ENCODE measurements around the gene ITGA11.
"Not testable (repeated sequence)": the region's sequence is repeated elsewhere in the genome, so short reads cannot be mapped to it uniquely, and the experiment has no call there.

Gene ITGA11

GRCh38 chr15:68401496-68402431 is 30.2 kb downstream of the ITGA11 start:
- ATAC-seq, result no peak
- no peak for TF ChIP-seq CREB5 (CRISPR knock-in tag; IDR thresholded peaks at IDR 0.05; ENCODE audit: low read depth)

DNA sequence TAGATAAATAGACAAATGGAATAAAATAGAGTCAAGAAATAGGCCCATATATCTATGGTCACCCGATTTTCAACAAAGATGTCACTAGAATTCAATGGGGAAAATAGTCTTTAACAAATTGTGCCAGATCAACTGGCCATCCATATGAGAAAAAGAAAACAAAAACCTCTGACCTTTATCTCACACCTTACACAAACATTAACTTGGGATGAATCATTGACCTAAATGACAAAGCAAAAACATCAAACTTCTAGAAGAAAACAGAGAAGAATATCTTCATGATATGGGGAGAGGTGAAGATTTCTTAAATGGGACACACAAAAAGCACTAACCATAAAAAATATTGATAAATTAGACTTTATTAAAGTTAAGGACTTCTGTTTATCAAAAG is 31.9 kb downstream of the ITGA11 start:
- TF ChIP-seq, protein P1, sequence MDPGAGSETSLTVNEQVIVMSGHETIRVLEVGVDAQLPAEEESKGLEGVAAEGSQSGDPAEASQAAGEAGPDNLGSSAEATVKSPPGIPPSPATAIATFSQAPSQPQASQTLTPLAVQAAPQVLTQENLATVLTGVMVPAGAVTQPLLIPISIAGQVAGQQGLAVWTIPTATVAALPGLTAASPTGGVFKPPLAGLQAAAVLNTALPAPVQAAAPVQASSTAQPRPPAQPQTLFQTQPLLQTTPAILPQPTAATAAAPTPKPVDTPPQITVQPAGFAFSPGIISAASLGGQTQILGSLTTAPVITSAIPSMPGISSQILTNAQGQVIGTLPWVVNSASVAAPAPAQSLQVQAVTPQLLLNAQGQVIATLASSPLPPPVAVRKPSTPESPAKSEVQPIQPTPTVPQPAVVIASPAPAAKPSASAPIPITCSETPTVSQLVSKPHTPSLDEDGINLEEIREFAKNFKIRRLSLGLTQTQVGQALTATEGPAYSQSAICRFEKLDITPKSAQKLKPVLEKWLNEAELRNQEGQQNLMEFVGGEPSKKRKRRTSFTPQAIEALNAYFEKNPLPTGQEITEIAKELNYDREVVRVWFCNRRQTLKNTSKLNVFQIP (CRISPR knock-in tag; IDR thresholded peaks at IDR 0.05; ENCODE audit: borderline replicate concordance, low read depth), result no peak
- no peak for TF ChIP-seq RARB (CRISPR knock-in tag; IDR thresholded peaks at IDR 0.05)
- TF ChIP-seq OSR1 (CRISPR knock-in tag; IDR thresholded peaks at IDR 0.05), result no peak
- TF ChIP-seq ZFP30 (CRISPR knock-in tag; IDR thresholded peaks at IDR 0.05), result no peak
- no peak for TF ChIP-seq TOX (CRISPR knock-in tag; IDR thresholded peaks at IDR 0.05; ENCODE audit: borderline replicate concordance)
- no peak for TF ChIP-seq ZNF70 (CRISPR knock-in tag; IDR thresholded peaks at IDR 0.05)
- TF ChIP-seq TSHZ2 (CRISPR knock-in tag; IDR thresholded peaks at IDR 0.05), result no peak
- TF ChIP-seq, protein P2, sequence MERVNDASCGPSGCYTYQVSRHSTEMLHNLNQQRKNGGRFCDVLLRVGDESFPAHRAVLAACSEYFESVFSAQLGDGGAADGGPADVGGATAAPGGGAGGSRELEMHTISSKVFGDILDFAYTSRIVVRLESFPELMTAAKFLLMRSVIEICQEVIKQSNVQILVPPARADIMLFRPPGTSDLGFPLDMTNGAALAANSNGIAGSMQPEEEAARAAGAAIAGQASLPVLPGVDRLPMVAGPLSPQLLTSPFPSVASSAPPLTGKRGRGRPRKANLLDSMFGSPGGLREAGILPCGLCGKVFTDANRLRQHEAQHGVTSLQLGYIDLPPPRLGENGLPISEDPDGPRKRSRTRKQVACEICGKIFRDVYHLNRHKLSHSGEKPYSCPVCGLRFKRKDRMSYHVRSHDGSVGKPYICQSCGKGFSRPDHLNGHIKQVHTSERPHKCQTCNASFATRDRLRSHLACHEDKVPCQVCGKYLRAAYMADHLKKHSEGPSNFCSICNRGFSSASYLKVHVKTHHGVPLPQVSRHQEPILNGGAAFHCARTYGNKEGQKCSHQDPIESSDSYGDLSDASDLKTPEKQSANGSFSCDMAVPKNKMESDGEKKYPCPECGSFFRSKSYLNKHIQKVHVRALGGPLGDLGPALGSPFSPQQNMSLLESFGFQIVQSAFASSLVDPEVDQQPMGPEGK (CRISPR knock-in tag; IDR thresholded peaks at IDR 0.05; ENCODE audit: borderline replicate concordance), result no peak
- TF ChIP-seq SNAI2 (CRISPR knock-in tag; IDR thresholded peaks at IDR 0.05), result no peak
- no peak for TF ChIP-seq PPARA (CRISPR knock-in tag; IDR thresholded peaks at IDR 0.05; ENCODE audit: borderline replicate concordance)
- no peak for TF ChIP-seq ZC3H10 (CRISPR knock-in tag; IDR thresholded peaks at IDR 0.05)
- TF ChIP-seq, protein P3, sequence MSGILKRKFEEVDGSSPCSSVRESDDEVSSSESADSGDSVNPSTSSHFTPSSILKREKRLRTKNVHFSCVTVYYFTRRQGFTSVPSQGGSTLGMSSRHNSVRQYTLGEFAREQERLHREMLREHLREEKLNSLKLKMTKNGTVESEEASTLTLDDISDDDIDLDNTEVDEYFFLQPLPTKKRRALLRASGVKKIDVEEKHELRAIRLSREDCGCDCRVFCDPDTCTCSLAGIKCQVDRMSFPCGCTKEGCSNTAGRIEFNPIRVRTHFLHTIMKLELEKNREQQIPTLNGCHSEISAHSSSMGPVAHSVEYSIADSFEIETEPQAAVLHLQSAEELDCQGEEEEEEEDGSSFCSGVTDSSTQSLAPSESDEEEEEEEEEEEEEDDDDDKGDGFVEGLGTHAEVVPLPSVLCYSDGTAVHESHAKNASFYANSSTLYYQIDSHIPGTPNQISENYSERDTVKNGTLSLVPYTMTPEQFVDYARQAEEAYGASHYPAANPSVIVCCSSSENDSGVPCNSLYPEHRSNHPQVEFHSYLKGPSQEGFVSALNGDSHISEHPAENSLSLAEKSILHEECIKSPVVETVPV (CRISPR knock-in tag; IDR thresholded peaks at IDR 0.05), result no peak
- no peak for TF ChIP-seq ZNF565 (CRISPR knock-in tag; conservative IDR thresholded peaks at IDR 0.05; ENCODE audit: low read depth)
- TF ChIP-seq TCF4 (CRISPR knock-in tag; IDR thresholded peaks at IDR 0.05; ENCODE audit: borderline replicate concordance), result no peak
- no peak for ATAC-seq

DNA sequence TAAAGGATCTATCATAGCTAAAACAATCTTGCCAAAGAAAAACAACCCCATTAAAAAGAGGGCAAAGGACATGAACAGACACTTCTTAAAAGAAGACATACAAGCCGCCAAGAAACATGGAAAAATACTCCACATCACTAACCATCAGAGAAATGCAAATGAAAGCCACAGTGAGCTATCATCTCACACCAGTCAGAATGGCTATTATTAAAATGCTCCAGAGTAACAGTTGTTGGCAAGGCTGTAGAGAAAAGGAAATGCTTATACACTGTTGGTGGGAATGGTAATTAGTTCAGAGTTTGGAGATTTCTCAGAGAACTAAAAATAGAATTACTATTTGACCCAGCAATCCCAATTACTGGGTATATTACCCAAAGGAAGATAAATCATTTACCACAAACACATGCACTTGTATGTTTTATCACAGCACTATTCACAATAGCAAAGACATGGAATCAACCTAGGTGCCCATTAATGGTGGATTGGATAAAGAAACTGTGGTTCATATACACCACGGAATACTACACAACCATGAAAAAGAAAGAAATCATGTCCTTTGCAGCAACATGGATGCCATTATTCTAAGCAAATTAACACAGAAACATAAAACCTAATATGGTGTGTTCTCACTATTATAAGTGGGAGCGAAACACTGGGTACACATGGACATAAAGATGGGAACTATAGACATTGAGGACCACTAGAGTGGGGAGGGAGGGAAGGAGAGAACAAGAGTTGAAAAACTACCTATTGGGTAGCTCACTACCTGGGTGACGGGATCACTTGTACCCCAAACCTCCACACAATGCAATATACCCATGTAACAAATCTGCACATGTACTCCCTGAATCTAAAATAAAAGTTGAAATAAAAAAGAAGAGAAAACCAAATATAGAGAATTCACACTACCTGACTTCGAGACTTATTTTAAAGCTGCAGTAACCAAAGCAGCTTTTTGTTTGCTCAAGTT is 32.6 kb downstream of the ITGA11 start:
- no peak for ATAC-seq
- no peak for TF ChIP-seq CREB5 (CRISPR knock-in tag; IDR thresholded peaks at IDR 0.05; ENCODE audit: low read depth)
- no peak for TF ChIP-seq ISL1 (CRISPR knock-in tag; IDR thresholded peaks at IDR 0.05)

GRCh38 chr15:68397999-68398398 is 34.0 kb downstream of the ITGA11 start:
- ATAC-seq, result not testable (repeated sequence)

Measured in SK-N-SH treated with all-trans-retinoic acid at 6 μM for 48 hours (cell line).